H54 (cell line): ENCODE measurements around the gene PAX8.

Source experiments
- DNase-seq: peaks from one replicate; pipeline ENCODE4 v3.0.0; 2011; ENCODE audit warnings: low spot score, mixed read lengths; ENCODE audit not compliant: insufficient read length
- FAIRE-seq: peaks from 3 replicates; lab custom pipeline; 2011; peaks lifted over from hg19 to GRCh38; lab: Jason Lieb, UNC
- POLR2A ChIP-seq: IDR thresholded peaks from 2 replicates; pipeline ENCODE4 v1.6.1; 2011; ENCODE audit warnings: low read depth, mild to moderate bottlenecking, low read length

The PAX8 gene

GRCh38 chr2:113264713-113265403, 13.9 kb downstream of the PAX8 start:
- no peak for DNase-seq
- no peak for FAIRE-seq

GRCh38 chr2:113263546-113263945, 15.2 kb downstream of the PAX8 start:
- DNase-seq (no peak), FAIRE-seq (no peak)
- TF ChIP-seq POLR2A: no peak

More at GRCh38 chr2:113264713-113265403, 13.9 kb downstream of the PAX8 start:
- TF ChIP-seq POLR2A: no peak

GRCh38 chr2:113260991-113261390, 17.7 kb downstream of the PAX8 start:
- FAIRE-seq (no peak), DNase-seq (no peak)
- no peak for TF ChIP-seq POLR2A

- no peak for FAIRE-seq
- no peak for DNase-seq
- TF ChIP-seq POLR2A: no peak
Measured at GRCh38 chr2:113258471-113259147, 20.1 kb downstream of the PAX8 start.

GRCh38 chr2:113257516-113258264, 21.0 kb downstream of the PAX8 start:
- no peak for DNase-seq
- FAIRE-seq: no peak
- no peak for TF ChIP-seq POLR2A

DNA sequence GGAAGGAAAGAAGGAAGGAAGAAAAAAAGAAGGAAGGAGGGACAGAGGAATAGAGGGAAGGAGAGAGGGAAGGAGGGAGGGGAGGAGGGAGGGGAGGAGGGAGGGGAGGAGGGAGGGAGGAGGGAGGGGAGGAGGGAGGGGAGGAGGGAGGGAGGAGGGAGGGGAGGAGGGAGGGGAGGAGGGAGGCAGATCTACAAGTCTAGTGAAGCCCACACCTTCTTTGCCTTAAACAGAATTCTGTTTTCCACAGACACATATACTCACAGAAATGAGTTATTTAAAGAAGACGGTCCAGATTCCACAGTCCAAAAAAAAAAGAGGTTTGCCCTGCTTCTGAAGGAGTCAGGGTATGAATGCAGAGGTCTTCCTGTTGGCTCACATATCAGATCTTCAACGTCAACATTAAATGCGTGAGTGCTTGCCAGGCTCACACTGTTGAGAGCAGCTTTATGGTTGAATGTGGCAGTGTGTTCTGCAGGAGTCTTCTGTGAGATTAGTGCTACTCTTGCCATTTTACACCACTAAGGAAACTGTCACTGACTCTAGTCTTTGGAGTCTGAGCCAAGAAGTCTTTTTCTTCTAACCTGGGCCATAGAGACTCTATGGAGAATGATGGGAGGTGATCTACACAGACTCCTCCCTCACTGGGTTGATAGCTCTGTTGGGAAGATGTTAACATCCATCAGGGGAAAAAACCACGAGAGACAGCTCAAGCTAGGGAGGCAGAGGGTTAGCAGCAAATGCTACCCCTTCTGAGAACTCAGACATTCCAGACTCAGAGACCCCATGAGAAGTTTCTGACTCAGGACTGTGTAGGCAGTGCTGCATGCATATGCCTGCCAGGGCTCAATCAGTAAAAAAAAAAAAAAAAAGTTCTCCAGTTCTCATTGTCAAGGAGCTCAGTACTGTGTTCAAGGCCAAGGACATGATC, 23.3 kb downstream of the PAX8 start:
- no peak for TF ChIP-seq POLR2A
- FAIRE-seq (no peak), DNase-seq (no peak)

- no peak for TF ChIP-seq POLR2A
- no peak for FAIRE-seq
- DNase-seq: no peak
Measured at GRCh38 chr2:113253453-113253852, 25.3 kb downstream of the PAX8 start.

- FAIRE-seq (no peak), DNase-seq (no peak)
- no peak for TF ChIP-seq POLR2A
Measured at GRCh38 chr2:113252047-113252590, 26.6 kb downstream of the PAX8 start.

- DNase-seq (no peak), FAIRE-seq (no peak)
- no peak for TF ChIP-seq POLR2A
Measured at GRCh38 chr2:113251118-113251517, 27.6 kb downstream of the PAX8 start.

- no peak for TF ChIP-seq POLR2A
- FAIRE-seq (no peak), DNase-seq (peak; percentile 75)
Measured at GRCh38 chr2:113248997-113249770, 29.5 kb downstream of the PAX8 start.

GRCh38 chr2:113246606-113247005, 32.1 kb downstream of the PAX8 start:
- no peak for FAIRE-seq
- no peak for DNase-seq
- no peak for TF ChIP-seq POLR2A

- FAIRE-seq (no peak), DNase-seq (no peak)
- no peak for TF ChIP-seq POLR2A
Measured at GRCh38 chr2:113245276-113245711, 33.4 kb downstream of the PAX8 start.
